ENCODE data around the gene CEP89.
"Not testable (repeated sequence)": the region's sequence is repeated elsewhere in the genome, so short reads cannot be mapped to it uniquely, and the experiment has no call there.

Gene CEP89

GRCh38 chr19:32945260-32945659 is 26.5 kb downstream of the CEP89 start:
- no peak for DNase-seq

DNA sequence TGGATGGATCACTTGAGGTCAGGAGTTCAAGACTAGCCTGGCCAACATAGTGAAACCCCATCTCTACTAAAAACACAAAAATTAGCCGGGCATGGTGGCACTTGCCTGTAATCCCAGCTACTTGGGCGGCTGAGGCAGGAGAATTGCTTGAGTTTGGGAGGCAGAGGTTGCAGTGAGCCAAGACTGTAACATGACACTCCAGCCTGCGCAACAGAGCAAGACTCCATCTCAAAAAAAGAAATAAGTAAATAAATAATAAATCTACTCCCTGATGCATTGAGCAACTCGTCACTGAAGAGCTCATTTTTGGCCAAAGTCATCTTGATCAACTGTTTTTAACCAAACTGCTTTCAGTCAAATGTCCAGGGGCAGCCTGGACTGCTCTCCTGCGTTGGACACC is 30.5 kb downstream of the CEP89 start:
- DNase-seq, result not testable (repeated sequence)

GRCh38 chr19:32936065-32936464 is 35.7 kb downstream of the CEP89 start:
- no peak for DNase-seq

DNA sequence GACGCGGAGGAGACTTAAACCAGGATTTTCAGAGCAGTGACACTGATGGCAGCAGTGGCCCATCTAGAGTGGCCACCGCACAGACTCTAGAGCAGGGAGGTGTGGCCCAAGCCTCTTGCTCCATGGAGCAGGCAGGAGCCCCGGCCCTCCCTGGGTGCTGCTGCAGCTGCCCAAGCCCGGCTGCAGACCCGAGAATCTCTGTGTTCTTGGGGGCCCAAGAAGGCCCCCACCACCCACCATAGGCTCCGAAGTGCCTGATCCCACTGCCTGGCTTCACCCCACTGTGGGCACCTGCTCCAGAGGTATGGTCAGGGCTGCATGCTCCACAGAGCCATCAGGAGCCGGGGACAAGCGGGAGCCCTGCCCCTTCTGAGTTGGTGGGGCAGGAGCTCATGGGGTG is 36.1 kb downstream of the CEP89 start:
- no peak for DNase-seq

- no peak for DNase-seq
Observed at GRCh38 chr19:32933571-32933970, 38.2 kb downstream of the CEP89 start.

- no peak for DNase-seq
Observed at GRCh38 chr19:32930567-32930966, 41.2 kb downstream of the CEP89 start.

DNA sequence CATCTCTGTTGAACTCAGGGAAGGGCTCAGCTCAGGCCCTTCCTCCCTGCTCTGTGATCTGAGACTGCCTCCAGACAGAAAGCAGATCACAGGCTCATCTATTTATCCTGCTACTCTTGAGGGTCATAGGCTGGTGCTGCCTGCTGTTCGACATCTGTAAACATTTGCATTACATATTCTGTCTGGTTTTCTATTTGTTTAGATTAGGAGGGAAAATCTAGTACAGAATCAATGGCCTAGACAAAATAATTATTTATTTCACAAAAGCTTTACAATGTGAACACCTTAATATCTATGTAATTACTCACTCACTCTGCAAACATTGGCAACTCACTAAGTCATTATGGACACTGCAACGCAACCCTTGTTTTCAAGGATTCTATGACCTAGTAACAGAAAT is 43.0 kb downstream of the CEP89 start:
- DNase-seq, result no peak

DNA sequence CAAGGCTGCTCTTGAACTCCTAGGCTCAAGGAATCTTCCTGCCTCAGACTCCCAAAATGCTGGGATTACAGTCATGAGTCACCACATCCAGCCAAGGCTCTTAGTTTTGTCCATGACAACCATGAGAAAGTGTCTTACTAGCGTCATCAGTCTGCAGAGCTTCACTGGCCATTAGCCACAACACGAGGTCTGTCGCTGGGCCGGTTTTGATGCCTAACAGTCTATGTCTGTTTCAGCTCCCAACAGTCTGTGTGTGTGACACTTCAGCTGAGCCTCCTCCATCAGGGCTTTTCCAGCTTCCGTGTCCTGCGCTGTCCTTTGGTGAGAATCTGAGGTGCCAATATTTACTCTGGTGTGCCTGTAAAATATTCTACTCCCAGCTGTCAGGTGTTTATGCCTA is 47.6 kb downstream of the CEP89 start:
- no peak for DNase-seq

DNA sequence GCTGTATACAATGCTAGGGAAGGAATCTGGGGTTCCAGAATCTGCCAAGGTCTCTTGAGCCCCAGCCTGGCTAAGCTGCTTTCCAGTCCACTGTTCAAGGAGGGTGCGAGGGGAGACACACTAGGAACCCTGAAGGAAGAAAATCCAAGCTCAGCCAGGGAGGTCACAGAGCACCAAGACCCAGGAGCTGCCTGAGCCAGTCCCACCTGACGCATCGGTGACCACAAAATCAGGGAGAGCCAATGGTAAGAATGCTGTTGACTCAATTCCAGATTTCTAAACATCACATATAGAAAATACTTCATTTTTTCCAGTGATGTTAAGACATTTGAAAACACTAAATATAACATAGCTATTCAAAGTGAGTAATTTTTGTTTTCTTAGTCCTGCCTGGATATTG is 50.1 kb downstream of the CEP89 start:
- DNase-seq, result no peak

DNA sequence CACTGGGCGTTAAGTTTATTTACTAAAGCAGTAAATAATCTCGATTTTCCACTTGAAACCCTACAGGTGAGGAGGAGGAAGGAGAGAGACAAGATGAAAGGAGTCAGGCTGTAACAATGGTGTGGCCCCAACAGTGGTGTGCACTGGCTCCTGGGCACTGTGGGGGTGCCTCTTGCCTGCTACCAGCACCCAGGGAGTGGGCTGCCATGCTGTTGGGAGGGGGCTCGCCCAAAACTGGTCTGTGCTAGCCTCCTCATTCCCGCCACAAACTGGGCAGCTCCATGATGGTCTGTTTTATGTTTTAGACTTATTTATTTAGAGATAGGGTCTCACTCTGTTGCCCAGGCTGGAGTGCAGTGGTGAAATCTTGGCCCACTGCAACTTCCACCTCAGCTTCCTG is 52.4 kb downstream of the CEP89 start:
- no peak for DNase-seq

- DNase-seq, result no peak
Observed at GRCh38 chr19:32917616-32917996, 54.2 kb downstream of the CEP89 start.

GRCh38 chr19:32916969-32917615 is 54.7 kb downstream of the CEP89 start:
- no peak for DNase-seq

- DNase-seq, result no peak
Observed at GRCh38 chr19:32914879-32915660, 56.7 kb downstream of the CEP89 start.

DNA sequence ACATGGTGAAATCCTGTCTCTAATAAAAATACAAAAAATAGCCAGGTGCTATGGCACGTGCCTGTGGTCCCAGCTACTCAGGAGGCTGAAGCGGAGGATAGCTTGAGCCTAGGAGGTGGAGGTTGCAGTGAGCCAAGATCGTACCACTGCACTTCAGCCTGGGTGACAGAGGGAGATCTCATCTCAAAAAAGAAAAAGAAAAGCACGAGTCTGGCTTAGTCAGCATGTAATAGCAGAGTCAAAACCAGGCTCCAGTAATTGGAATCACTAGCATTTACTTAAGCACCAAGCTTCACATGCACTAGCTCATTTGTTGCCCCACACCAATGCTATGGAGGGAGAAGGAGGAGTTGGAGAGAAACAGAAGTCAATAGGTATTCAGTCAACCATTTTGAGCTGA is 60.3 kb downstream of the CEP89 start:
- DNase-seq, result no peak

GRCh38 chr19:32910874-32911273 is 60.9 kb downstream of the CEP89 start:
- no peak for DNase-seq

- DNase-seq, result no peak
Observed at GRCh38 chr19:32910094-32910493, 61.7 kb downstream of the CEP89 start.

GRCh38 chr19:32909257-32909656 is 62.5 kb downstream of the CEP89 start:
- no peak for DNase-seq

DNA sequence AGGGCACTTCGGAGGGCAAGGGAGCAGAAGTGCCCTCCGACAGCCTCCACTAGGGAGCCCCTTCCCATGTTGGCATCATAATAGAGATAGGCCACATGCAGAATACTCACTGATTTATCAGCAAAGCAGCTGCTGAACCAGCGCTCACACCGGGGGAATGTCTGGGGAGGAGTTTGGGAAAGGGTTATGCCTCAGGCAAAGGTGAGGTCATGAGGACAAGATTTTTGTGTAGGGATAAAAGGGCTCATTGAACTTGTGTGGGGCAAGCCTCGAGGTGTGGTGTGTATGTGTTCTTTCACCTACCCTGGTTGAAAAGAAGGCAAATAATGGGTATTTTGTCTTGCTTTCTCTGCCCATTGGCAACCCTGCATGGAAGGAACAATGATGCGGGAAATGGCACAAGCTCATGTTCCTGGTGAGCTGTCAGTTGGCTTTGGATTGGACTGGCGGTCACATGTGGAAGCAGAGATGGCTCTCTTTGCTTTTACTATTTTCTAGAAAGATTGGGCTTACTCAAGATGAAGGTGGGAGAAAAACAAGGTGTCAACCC is 63.0 kb downstream of the CEP89 start:
- DNase-seq, result no peak

DNA sequence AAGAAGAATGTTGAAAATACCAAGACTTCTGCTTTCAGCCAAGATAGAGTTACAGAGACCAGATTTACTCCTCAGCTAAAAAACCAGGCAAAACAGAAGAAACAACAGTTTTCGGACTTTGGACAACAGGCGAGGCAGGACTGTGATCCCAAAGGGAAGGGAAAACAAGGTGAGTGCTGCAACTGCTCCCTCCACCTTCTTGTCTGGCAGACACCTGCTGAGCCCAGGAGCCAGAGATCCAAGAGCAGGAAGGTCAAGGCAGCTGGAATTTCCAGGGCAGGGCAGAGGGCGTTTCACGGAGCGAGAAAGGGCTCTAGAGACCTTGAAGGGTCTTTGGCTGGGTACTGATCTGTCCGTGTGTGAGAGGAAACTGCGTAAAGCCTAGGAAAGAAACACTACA is 69.3 kb downstream of the CEP89 start:
- no peak for DNase-seq

DNA sequence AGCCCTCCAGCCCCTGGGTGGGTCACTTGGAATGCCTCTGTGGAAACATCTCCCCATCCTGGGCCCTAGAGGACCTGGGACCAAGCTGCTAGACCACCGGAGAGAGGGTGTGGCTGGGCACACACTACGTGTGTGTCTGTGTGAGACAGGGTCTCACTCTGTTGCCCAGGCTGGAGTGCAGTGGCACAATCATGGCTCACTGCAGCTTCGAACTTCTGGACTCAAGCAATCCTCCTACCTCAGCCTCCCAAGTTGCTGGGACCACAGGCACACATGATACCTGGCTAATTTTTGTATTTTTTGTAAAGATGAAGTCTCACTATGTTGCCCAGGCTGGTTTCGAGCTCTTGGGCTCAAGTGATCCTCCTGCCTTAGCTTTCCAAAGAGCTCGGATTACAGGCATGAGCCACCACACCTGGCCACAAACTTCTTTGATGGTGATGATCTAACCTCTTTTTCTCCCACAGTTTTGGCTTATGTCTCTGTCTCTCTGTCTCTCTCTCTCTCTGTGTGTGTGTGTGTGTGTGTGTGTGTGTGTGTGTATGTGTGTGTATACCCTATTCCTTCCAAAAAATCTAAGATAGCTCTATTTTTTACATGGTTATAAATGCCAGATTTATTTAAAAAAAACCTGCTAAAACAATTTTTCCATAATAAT is 70.1 kb downstream of the CEP89 start:
- no peak for DNase-seq

DNA sequence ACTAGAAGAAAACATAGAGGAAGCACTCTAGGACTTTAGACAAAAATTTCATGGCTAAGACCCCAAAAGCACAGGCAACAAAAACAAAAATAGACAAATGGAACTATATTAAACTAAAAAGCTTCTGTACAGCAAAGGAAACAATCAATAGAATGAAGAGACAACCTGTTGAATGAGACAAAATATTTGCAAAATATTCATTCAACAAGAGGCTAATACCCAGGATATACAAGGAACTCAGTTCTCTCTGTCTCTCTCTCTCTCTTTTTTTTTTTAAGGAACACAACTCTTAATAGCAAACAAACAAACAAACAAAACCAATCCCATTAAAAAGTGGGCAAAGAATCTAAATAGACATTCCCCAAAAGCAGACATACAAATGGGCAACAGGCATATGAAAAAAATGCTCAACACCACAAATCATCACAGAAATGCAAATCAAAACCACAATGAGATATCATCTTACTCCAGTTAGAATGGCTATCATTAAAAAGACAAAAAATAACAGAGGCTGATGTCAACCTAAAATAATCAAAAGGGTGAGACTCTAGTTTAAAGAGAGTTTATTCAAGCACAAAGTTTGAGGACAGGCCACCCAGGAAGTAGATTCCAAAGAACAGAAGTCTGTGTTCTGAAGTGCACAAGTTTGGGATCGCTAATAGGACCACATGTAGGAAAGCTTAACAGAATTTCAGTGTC is 75.1 kb downstream of the CEP89 start:
- DNase-seq, result no peak

- no peak for DNase-seq
Observed at GRCh38 chr19:32895384-32895783, 76.4 kb downstream of the CEP89 start.

DNA sequence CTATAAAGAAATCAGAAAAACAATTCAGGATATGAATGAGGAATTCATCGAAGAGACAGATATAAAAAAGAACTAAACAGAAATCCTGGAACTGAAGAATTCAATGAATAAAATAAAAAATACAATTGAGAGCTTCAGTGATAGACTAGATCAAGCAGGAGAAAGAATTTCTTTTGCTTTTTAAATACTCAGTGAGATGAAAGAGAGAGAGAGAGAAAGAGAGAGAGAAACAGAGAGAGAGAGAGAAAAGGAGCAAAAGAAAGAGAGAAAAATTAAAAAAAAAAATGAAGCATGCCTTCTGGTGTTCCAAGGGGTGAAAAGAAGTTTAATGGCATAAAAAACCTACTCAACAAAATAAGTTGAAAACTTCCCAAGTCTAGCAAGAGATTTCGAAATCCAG is 80.1 kb downstream of the CEP89 start:
- DNase-seq, result no peak

All from CD4-positive, alpha-beta T cell treated with Interferon alpha-2 for 1 hour (primary cell).